Neural progenitor cell (in vitro differentiated cells): ENCODE measurements around the gene BAZ1A.

Experiments used
- CTCF ChIP-seq: fragments of 200-600 bp; sonication (generic); IDR thresholded peaks from 2 replicates; pipeline ENCODE4 v1.5.1; 2017; ENCODE audit warnings: antibody characterized with exemption, mild to moderate bottlenecking
- EZH2 ChIP-seq: fragments of 200-600 bp; sonication (generic); IDR thresholded peaks from 2 replicates; pipeline ENCODE4 v1.6.1; 2017; ENCODE audit warnings: antibody characterized with exemption, mild to moderate bottlenecking, moderate library complexity
- EZH2phosphoT487 ChIP-seq: fragments of 200-600 bp; sonication (generic); IDR thresholded peaks from 2 replicates; pipeline ENCODE4 v1.6.1; 2017; ENCODE audit warnings: antibody characterized with exemption

DNA sequence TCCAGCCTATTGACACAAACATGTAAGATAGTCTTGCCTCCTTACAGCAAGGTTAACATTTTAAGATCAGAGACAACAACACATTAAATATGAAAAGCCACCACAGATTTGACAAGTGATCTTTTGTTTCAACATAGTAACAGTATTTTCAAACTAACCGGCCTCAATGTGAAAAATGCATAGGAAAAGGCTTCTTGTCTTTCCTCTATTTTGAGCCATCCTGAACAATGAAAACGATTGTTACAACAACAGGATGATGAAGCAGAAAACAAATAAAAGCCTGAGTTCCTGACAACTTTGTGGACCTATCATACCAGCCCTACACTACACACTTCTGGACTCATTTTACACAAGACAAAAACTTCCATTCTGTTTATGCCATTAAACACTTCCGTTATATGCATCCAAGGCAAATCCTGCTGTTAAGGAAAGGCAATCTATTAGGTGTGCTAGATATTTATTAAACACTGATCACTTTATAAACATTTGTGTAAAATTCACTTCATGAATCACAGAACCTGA lies 37.3 kb downstream of the BAZ1A start:
- TF ChIP-seq CTCF = no peak
- no peak for TF ChIP-seq EZH2phosphoT487
- no peak for TF ChIP-seq EZH2
